GM12872 (cell line): ENCODE results near the gene DUSP8.
A peak's percentile ranks its signal among the peaks of the same experiment; 100 is the strongest.

ENCODE experiments used
- CTCF ChIP-seq: IDR thresholded peaks from 3 replicates; pipeline ENCODE4 v1.5.1; 2011; ENCODE audit warnings: low read depth, mild to moderate bottlenecking, low read length, moderate library complexity; ENCODE audit not compliant: insufficient read depth

Gene DUSP8

DNA sequence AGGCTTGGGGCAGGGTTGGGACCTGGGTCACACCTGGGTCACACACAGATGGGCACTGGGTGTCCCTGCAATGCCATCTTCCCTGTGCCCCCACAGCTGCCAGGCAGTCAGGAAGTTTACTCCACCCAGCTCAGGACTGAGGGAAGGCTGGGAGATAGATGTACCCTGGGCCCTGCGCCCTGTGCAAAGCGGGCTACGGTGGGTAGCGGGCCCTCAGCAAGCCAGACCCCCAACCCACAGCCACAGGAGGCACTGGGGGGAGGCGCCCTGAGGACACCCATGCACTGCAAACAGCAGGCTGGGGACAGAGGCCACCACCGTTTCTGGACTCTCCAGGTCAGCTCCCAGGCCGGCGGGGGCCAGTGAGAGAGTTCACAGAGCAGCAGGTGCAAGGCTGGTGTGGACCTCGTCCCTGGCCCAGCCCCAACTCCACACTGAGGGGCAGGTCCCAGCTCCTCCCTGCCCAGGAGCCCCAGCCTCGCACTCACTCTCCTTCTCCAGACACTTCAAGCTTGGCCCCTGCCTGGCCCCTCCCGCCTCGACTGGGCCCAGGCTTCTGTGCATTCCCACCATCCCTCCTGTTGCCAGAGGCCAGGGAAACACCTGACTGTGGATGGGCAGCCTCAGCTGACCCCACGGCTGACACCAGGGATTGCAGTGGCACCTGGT lies 4.9 kb downstream of the DUSP8 start:
- TF ChIP-seq CTCF, result no peak

DNA sequence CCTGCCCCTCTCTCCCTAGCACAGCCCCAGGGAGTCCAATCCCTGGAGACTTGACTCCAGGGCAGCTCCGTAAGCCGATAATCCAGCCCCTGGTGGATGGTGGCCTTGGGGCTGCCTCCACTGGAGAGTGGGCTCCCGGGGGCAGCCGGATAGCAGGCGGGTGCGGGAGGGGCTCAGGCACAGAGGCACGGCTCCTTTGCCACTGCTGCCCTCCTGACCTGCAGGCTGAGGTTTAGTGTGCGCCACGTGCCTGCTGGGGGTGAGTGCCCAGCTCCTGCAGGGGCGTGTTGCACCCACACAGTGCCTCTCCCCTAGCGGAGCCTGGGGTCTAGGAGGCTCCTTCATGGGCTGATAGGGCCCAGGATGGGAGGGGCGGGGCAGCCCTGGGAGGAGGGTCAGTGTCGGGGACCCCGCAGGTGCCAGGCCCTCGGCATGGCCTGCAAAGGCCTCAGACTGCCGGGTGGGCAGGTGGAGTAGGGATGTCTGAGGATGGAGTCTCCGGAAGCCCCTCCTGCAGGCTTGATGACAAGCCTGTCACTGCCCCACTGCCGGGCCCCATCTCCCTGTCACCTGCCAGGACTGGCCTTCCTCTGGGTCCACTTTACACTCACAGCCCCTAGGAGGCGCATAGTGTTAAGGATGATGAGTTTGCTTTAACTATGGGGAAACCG lies 5.6 kb downstream of the DUSP8 start:
- peak; percentile 36; the same call in 1 of the 3 replicates for TF ChIP-seq CTCF

DNA sequence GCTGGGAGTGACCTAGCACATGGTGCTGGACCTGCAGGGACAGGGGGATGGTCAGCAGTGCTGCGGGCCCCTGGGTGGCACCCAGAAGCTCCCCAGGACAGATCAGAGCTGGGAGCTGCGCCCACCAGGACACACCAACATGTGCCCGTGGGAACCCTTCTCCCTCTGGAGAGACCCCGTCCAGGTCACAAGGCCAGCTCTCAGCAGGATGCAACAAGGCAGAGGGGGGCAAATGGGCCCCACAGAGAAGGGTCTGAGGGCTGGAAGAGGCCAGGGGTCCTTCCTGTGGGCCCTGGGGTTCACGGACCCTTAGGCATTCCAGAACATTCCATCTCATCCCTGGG lies 6.2 kb downstream of the DUSP8 start:
- TF ChIP-seq CTCF, result no peak

DNA sequence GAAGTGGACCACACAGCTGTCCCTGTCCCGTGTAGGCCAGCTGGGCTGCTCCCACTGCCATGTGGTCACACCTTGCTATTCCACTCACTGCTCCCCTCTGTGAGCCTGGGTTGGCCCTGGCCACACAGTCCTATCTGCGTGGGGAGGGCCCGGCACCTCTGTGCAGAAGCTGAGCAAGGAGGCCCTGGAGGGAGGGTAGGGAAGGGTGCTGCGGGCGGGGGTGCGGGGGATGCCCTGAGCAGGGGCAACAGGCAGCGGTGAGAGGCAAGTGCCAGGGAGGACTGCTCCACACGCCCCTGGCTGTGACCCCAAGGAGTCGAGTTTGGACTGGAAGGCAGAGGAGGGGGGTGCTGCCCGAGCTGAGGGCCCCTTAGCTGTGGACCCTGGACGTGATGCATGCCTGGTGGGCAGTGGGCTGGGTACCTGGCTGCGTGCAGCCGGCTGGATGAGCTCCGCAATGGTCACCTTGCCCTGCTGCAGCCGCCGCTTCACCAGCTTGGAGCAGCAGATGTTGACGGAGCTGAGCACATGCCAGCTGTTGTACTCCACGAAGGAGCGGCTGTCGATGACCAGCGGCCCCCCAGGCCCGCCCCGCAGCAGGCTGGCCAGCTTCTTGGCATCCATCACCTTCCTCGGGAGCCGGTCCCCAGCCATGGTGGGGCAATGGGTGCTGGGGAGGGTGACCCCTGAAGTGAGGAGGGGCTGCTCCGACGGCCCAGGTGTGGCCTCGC lies 6.7 kb downstream of the DUSP8 start:
- no peak for TF ChIP-seq CTCF

DNA sequence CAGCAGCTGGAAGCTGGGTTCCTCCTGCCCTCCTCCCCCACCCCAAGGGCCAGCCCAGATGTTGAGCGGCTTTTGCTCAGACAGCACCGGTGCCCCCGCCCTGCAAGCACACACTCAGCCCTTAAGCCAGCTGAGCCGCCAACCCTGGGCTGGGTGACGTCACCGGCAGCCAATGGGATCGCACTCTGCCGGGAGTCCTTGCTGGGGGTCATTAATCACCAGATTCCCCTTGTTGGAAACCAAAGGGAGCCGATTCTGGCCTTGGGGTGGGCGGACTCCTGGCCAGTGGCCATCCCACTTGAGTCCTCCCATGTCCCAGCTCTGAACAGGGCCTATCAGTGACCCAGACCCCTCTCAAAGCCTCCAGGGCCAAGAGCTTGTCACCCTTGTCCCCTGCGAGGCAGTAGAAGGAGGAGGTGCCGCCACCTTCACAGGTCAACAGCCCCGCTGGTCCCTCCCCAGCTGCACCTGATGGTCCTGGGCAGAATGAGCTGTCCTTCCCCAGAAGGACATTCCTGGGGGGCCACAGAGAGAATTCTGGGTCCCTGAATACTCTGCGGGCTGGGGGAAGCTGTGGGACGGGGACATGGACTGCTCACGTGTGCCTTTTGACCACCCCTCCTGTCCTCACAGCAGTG lies 7.4 kb downstream of the DUSP8 start:
- TF ChIP-seq CTCF, result no peak

DNA sequence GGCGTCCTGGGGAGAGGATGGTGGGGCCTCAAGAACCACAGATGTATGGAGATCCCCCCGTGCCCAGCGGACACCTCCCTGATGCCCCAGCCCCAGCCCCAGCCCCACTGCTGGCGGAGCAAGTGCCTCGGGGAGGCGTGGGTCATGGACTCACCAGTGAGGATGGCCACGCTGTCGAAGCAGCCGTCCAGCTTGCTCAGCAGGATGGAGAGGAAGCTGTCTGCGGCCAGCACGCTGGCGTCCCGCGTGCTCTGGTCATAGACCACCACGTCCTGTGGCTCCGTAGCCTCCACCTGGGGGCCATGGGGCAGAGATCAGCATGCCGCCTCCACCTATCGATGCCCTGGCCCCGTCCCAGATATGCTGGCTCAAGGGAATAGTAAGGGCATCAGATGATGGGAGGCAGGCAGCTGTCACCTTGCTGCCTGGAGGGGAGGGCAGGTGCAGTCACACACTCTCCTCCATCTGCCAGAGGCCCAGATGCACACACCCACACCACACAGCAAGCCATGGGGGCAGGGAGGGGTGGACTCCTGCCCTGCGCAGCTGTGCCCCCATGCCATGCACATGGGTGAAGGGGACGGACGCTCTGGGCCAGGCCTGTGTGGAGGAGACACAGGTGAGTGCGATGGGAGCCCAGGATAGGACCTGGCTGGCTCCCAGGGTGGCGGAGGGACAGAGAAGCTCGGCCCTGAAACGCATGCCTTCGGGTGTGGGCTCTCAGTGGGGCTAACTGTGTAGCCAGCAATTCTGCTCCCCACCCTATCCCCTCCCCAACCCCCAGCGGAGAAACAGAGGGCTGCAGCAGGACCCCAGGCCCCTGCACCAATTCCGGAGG lies 8.2 kb downstream of the DUSP8 start:
- TF ChIP-seq CTCF, result no peak
